ENCODE results near the gene PRUNE2.

PRUNE2 gene

GRCh38 chr9:76603448-76603895 lies 302.4 kb downstream of the PRUNE2 start:
- H3K23ac ChIP-seq (ENCODE audit: low read length), result no peak overlapping the region
- no peak overlapping the region for H2AK5ac ChIP-seq (ENCODE audit: low read length)
- no peak for DNase-seq
- no peak overlapping the region for H2BK15ac ChIP-seq (replicated peaks; ENCODE audit: low read depth)
- H3K4me1 ChIP-seq (ENCODE audit: control insufficient read depth, low read depth, low read length), result no peaks in the 10 kb centered on the region
- peak overlapping the region; percentile 54 for H3K18ac ChIP-seq (ENCODE audit: low read length)
- H3K27ac ChIP-seq (ENCODE audit: low read depth, low read length), result no peak overlapping the region
- no peak overlapping the region for H4K8ac ChIP-seq (ENCODE audit: low read depth, low read length)
- no peak overlapping the region for H2BK120ac ChIP-seq (ENCODE audit: low read depth, low read length)
- H3K56ac ChIP-seq (ENCODE audit: low read length), result no peak overlapping the region
- H3K4me2 ChIP-seq (ENCODE audit: low read length), result no peak overlapping the region
- H3K79me1 ChIP-seq (ENCODE audit: low read length), result no peaks in the 10 kb centered on the region
- H3K27me3 ChIP-seq (ENCODE audit: insufficient read depth, low read length, poor library complexity), result no peaks in the 10 kb centered on the region
- no peak overlapping the region for H3K9ac ChIP-seq (ENCODE audit: low read length)
- H4K5ac ChIP-seq (ENCODE audit: low read length), result no peak overlapping the region
- no peak overlapping the region for H3K4ac ChIP-seq (ENCODE audit: low read depth, low read length)
- H3K36me3 ChIP-seq (ENCODE audit: control insufficient read depth, insufficient read depth, low read length), result no peaks in the 10 kb centered on the region
- H3K4me3 ChIP-seq (ENCODE audit: low read length), result no peak overlapping the region
- H3K79me2 ChIP-seq (ENCODE audit: control insufficient read depth, insufficient read depth, low read length), result no peaks in the 10 kb centered on the region
- no peak overlapping the region for H2BK5ac ChIP-seq (ENCODE audit: low read length)

GRCh38 chr9:76602199-76602598 lies 303.7 kb downstream of the PRUNE2 start:
- H3K4ac ChIP-seq (ENCODE audit: low read depth, low read length), result no peak overlapping the region
- H3K79me1 ChIP-seq (ENCODE audit: low read length), result no peaks in the 10 kb centered on the region
- DNase-seq, result no peak
- H3K36me3 ChIP-seq (ENCODE audit: control insufficient read depth, insufficient read depth, low read length), result no peaks in the 10 kb centered on the region
- H2AK5ac ChIP-seq (ENCODE audit: low read length), result no peak overlapping the region
- no peak overlapping the region for H2BK120ac ChIP-seq (ENCODE audit: low read depth, low read length)
- no peak overlapping the region for H3K4me3 ChIP-seq (ENCODE audit: low read length)
- H2BK15ac ChIP-seq (replicated peaks; ENCODE audit: low read depth), result no peak overlapping the region
- H3K4me2 ChIP-seq (ENCODE audit: low read length), result no peak overlapping the region
- no peaks in the 10 kb centered on the region for H3K27me3 ChIP-seq (ENCODE audit: insufficient read depth, low read length, poor library complexity)
- H2BK5ac ChIP-seq (ENCODE audit: low read length), result no peak overlapping the region
- no peak overlapping the region for H3K18ac ChIP-seq (ENCODE audit: low read length)
- H3K27ac ChIP-seq (ENCODE audit: low read depth, low read length), result no peak overlapping the region
- no peak overlapping the region for H3K56ac ChIP-seq (ENCODE audit: low read length)
- no peaks in the 10 kb centered on the region for H3K4me1 ChIP-seq (ENCODE audit: control insufficient read depth, low read depth, low read length)
- no peak overlapping the region for H3K23ac ChIP-seq (ENCODE audit: low read length)
- H3K9ac ChIP-seq (ENCODE audit: low read length), result no peak overlapping the region
- no peak overlapping the region for H4K5ac ChIP-seq (ENCODE audit: low read length)
- no peak overlapping the region for H4K8ac ChIP-seq (ENCODE audit: low read depth, low read length)
- no CpG with 5 or more reads among the region's 1 CpG for whole genome bisulfite sequencing (ENCODE audit: extremely low coverage, insufficient coverage, low lambda C conversion rate)
- H3K79me2 ChIP-seq (ENCODE audit: control insufficient read depth, insufficient read depth, low read length), result no peaks in the 10 kb centered on the region

GRCh38 chr9:76600007-76600615 lies 305.8 kb downstream of the PRUNE2 start:
- Histone ChIP-seq H3K56ac (ENCODE audit: low read length) (no peak overlapping the region), H2BK15ac (replicated peaks; ENCODE audit: low read depth) (no peak overlapping the region), H3K79me2 (ENCODE audit: control insufficient read depth, insufficient read depth, low read length) (no peaks in the 10 kb centered on the region), H2BK120ac (ENCODE audit: low read depth, low read length) (no peak overlapping the region), H4K8ac (ENCODE audit: low read depth, low read length) (no peak overlapping the region), H2AK5ac (ENCODE audit: low read length) (no peak overlapping the region), H3K23ac (ENCODE audit: low read length) (no peak overlapping the region), H3K9ac (ENCODE audit: low read length) (no peak overlapping the region), H3K79me1 (ENCODE audit: low read length) (no peaks in the 10 kb centered on the region), H3K27me3 (ENCODE audit: insufficient read depth, low read length, poor library complexity) (no peaks in the 10 kb centered on the region), H2BK5ac (ENCODE audit: low read length) (no peak overlapping the region), H3K18ac (ENCODE audit: low read length) (no peak overlapping the region), H3K4ac (ENCODE audit: low read depth, low read length) (no peak overlapping the region), H3K36me3 (ENCODE audit: control insufficient read depth, insufficient read depth, low read length) (no peaks in the 10 kb centered on the region), H3K27ac (ENCODE audit: low read depth, low read length) (no peak overlapping the region), H3K4me2 (ENCODE audit: low read length) (no peak overlapping the region), H3K4me3 (ENCODE audit: low read length) (no peak overlapping the region), H4K5ac (ENCODE audit: low read length) (no peak overlapping the region), H3K4me1 (ENCODE audit: control insufficient read depth, low read depth, low read length) (peaks cover 5% of the 10 kb centered on the region)
- no CpG with 5 or more reads among the region's 2 CpGs for WGBS (ENCODE audit: extremely low coverage, insufficient coverage, low lambda C conversion rate)
- no peak for DNase-seq

- Histone ChIP-seq H2BK120ac (ENCODE audit: low read depth, low read length) (no peak overlapping the region), H3K4me3 (ENCODE audit: low read length) (no peak overlapping the region), H2BK15ac (replicated peaks; ENCODE audit: low read depth) (no peak overlapping the region), H3K56ac (ENCODE audit: low read length) (no peak overlapping the region), H4K8ac (ENCODE audit: low read depth, low read length) (no peak overlapping the region), H3K4me1 (ENCODE audit: control insufficient read depth, low read depth, low read length) (peaks cover 9% of the 10 kb centered on the region), H3K27me3 (ENCODE audit: insufficient read depth, low read length, poor library complexity) (no peaks in the 10 kb centered on the region), H3K18ac (ENCODE audit: low read length) (no peak overlapping the region), H3K23ac (ENCODE audit: low read length) (no peak overlapping the region), H4K5ac (ENCODE audit: low read length) (no peak overlapping the region), H2AK5ac (ENCODE audit: low read length) (no peak overlapping the region), H3K79me2 (ENCODE audit: control insufficient read depth, insufficient read depth, low read length) (no peaks in the 10 kb centered on the region), H2BK5ac (ENCODE audit: low read length) (no peak overlapping the region), H3K79me1 (ENCODE audit: low read length) (no peaks in the 10 kb centered on the region), H3K9ac (ENCODE audit: low read length) (no peak overlapping the region), H3K4me2 (ENCODE audit: low read length) (no peak overlapping the region), H3K4ac (ENCODE audit: low read depth, low read length) (no peak overlapping the region), H3K36me3 (ENCODE audit: control insufficient read depth, insufficient read depth, low read length) (no peaks in the 10 kb centered on the region), H3K27ac (ENCODE audit: low read depth, low read length) (no peak overlapping the region)
- DNase-seq, result no peak
- no CpG with 5 or more reads among the region's 4 CpGs for WGBS (ENCODE audit: extremely low coverage, insufficient coverage, low lambda C conversion rate)
These were observed 306.9 kb downstream of the PRUNE2 start for GRCh38 chr9:76598981-76599380.

- H4K5ac ChIP-seq (ENCODE audit: low read length), result no peak overlapping the region
- no peak overlapping the region for H4K8ac ChIP-seq (ENCODE audit: low read depth, low read length)
- no CpG with 5 or more reads among the region's 3 CpGs for WGBS (ENCODE audit: extremely low coverage, insufficient coverage, low lambda C conversion rate)
These were observed 310.3 kb downstream of the PRUNE2 start for GRCh38 chr9:76595645-76596044.

GRCh38 chr9:76594764-76595424 lies 311.0 kb downstream of the PRUNE2 start:
- no peak overlapping the region for H3K9ac ChIP-seq (ENCODE audit: low read length)
- H3K36me3 ChIP-seq (ENCODE audit: control insufficient read depth, insufficient read depth, low read length), result no peaks in the 10 kb centered on the region
- no peak overlapping the region for H4K5ac ChIP-seq (ENCODE audit: low read length)
- H3K4me1 ChIP-seq (ENCODE audit: control insufficient read depth, low read depth, low read length), result peaks cover 9% of the 10 kb centered on the region
- H3K23ac ChIP-seq (ENCODE audit: low read length), result no peak overlapping the region
- peak overlapping the region; percentile 85 for H3K18ac ChIP-seq (ENCODE audit: low read length)
- peak overlapping the region; percentile 19 for H3K4me2 ChIP-seq (ENCODE audit: low read length)
- no peak overlapping the region for H3K4me3 ChIP-seq (ENCODE audit: low read length)
- H3K79me2 ChIP-seq (ENCODE audit: control insufficient read depth, insufficient read depth, low read length), result no peaks in the 10 kb centered on the region
- no CpG with 5 or more reads among the region's 4 CpGs for WGBS (ENCODE audit: extremely low coverage, insufficient coverage, low lambda C conversion rate)
- no peaks in the 10 kb centered on the region for H3K79me1 ChIP-seq (ENCODE audit: low read length)
- peak; percentile 63 for DNase-seq
- H3K27me3 ChIP-seq (ENCODE audit: insufficient read depth, low read length, poor library complexity), result no peaks in the 10 kb centered on the region
- H2BK15ac ChIP-seq (replicated peaks; ENCODE audit: low read depth), result no peak overlapping the region
- no peak overlapping the region for H3K56ac ChIP-seq (ENCODE audit: low read length)
- no peak overlapping the region for H3K27ac ChIP-seq (ENCODE audit: low read depth, low read length)
- no peak overlapping the region for H4K8ac ChIP-seq (ENCODE audit: low read depth, low read length)
- peak overlapping the region; percentile 82 for H2BK120ac ChIP-seq (ENCODE audit: low read depth, low read length)
- H3K4ac ChIP-seq (ENCODE audit: low read depth, low read length), result no peak overlapping the region
- H2AK5ac ChIP-seq (ENCODE audit: low read length), result no peak overlapping the region
- no peak overlapping the region for H2BK5ac ChIP-seq (ENCODE audit: low read length)

More at GRCh38 chr9:76595645-76596044, 310.3 kb downstream of the PRUNE2 start:
- Histone ChIP-seq H2AK5ac (ENCODE audit: low read length) (no peak overlapping the region), H2BK15ac (replicated peaks; ENCODE audit: low read depth) (no peak overlapping the region), H3K18ac (ENCODE audit: low read length) (no peak overlapping the region), H3K9ac (ENCODE audit: low read length) (no peak overlapping the region), H2BK5ac (ENCODE audit: low read length) (no peak overlapping the region), H3K23ac (ENCODE audit: low read length) (no peak overlapping the region), H3K4me3 (ENCODE audit: low read length) (no peak overlapping the region), H3K79me2 (ENCODE audit: control insufficient read depth, insufficient read depth, low read length) (no peaks in the 10 kb centered on the region), H3K36me3 (ENCODE audit: control insufficient read depth, insufficient read depth, low read length) (no peaks in the 10 kb centered on the region), H3K4ac (ENCODE audit: low read depth, low read length) (no peak overlapping the region), H3K4me2 (ENCODE audit: low read length) (peak overlapping the region; percentile 15), H2BK120ac (ENCODE audit: low read depth, low read length) (peak overlapping the region; percentile 82), H3K56ac (ENCODE audit: low read length) (peak overlapping the region; percentile 30), H3K27me3 (ENCODE audit: insufficient read depth, low read length, poor library complexity) (no peaks in the 10 kb centered on the region), H3K27ac (ENCODE audit: low read depth, low read length) (no peak overlapping the region), H3K4me1 (ENCODE audit: control insufficient read depth, low read depth, low read length) (peaks cover 9% of the 10 kb centered on the region), H3K79me1 (ENCODE audit: low read length) (no peaks in the 10 kb centered on the region)
- no peak for DNase-seq
